HG03159 (cell line): ENCODE measurements around the gene SMYD1.
A peak's percentile ranks its signal among the peaks of the same experiment; 100 is the strongest.

Source experiments
- ATAC-seq: cut with Tn5 transposase; IDR thresholded peaks from one replicate; pipeline ENCODE4 v1.9.1; 2021; ENCODE audit warnings: mild to moderate bottlenecking, moderate library complexity; ENCODE audit not compliant: unreplicated experiment

The SMYD1 gene

GRCh38 chr2:88055371-88056128, 12.1 kb upstream of the SMYD1 start, which contains the start of gene KRCC1:
KRCC1 (minus strand) TSS chr2:88055783; CDS start chr2:88028563, 27,220 bp downstream.
- peak; percentile 92 for ATAC-seq

- ATAC-seq, result no peak
These were observed 10.2 kb upstream of the SMYD1 start for GRCh38 chr2:88057437-88057844.

GRCh38 chr2:88058191-88058590, 9.4 kb upstream of the SMYD1 start:
- ATAC-seq, result no peak

- ATAC-seq, result peak; percentile 48
These were observed 7.4 kb upstream of the SMYD1 start for GRCh38 chr2:88059979-88060906.

- ATAC-seq, result no peak
These were observed 6.7 kb upstream of the SMYD1 start for GRCh38 chr2:88060907-88061275.

- no peak for ATAC-seq
These were observed 6.3 kb upstream of the SMYD1 start for GRCh38 chr2:88061295-88061694.

GRCh38 chr2:88066543-88066942, 1.1 kb upstream of the SMYD1 start:
- no peak for ATAC-seq

GRCh38 chr2:88067189-88067588, 436 bp upstream of the SMYD1 start:
- ATAC-seq, result no peak

- ATAC-seq, result no peak
These were observed 419 bp downstream of the SMYD1 start for GRCh38 chr2:88068044-88068443.

- no peak for ATAC-seq
These were observed 1.5 kb downstream of the SMYD1 start for GRCh38 chr2:88069117-88069516.

GRCh38 chr2:88070055-88070454, 2.4 kb downstream of the SMYD1 start:
- ATAC-seq, result no peak

GRCh38 chr2:88071365-88071764, 3.7 kb downstream of the SMYD1 start:
- ATAC-seq, result no peak

GRCh38 chr2:88074150-88074549, 6.5 kb downstream of the SMYD1 start:
- ATAC-seq, result no peak

GRCh38 chr2:88074854-88075292, 7.2 kb downstream of the SMYD1 start:
- ATAC-seq, result no peak

- ATAC-seq, result no peak
These were observed 9.5 kb downstream of the SMYD1 start for GRCh38 chr2:88077080-88077479.

- no peak for ATAC-seq
These were observed 11.1 kb downstream of the SMYD1 start for GRCh38 chr2:88078643-88079172.

GRCh38 chr2:88080545-88080944, 12.9 kb downstream of the SMYD1 start:
- ATAC-seq, result no peak

- ATAC-seq, result no peak
These were observed 14.4 kb downstream of the SMYD1 start for GRCh38 chr2:88081924-88082608.

GRCh38 chr2:88082781-88083180, 15.2 kb downstream of the SMYD1 start:
- no peak for ATAC-seq

GRCh38 chr2:88085099-88085498, 17.5 kb downstream of the SMYD1 start:
- ATAC-seq, result no peak

- no peak for ATAC-seq
These were observed 18.0 kb downstream of the SMYD1 start for GRCh38 chr2:88085602-88086001.
